Left renal cortex interstitium (tissue), 4 donors: ENCODE data around the gene TUBB4B. TPM values are rescaled to one million over a fixed set of nuclear protein-coding genes. Genes with fewer than 3 reads are reported as not detected.
"Not testable (repeated sequence)": the region's sequence is repeated elsewhere in the genome, so short reads cannot be mapped to it uniquely, and the experiment has no call there.

Source experiments
- DNase-seq, 4 donors: peaks; one replicate each; pipeline ENCODE4 v3.0.0-alpha.2; 2013; ENCODE audit warnings: low read depth in 4 of 4, low spot score in 2 of 4, missing footprints in 1 of 4
- polyA plus RNA-seq, 4 donors: library from polyadenylated mRNA; unstranded; fragments of 120-200 nt; gene quantifications; one replicate each; pipeline ENCODE4 v1.2.1, GENCODE V29; 2013; ENCODE audit not compliant: insufficient read length in 4 of 4

Gene TUBB4B
- polyA plus RNA-seq, 4 donors: 324 to 444 (median 393) TPM

- no peak for DNase-seq
Measured at GRCh38 chr9:137235424-137236237, 5.5 kb upstream of the TUBB4B start.

GRCh38 chr9:137236238-137236935 is 4.7 kb upstream of the TUBB4B start:
- peak in 1 of 4 donors; percentile 73 for DNase-seq

GRCh38 chr9:137236936-137237421 is 4.1 kb upstream of the TUBB4B start:
- no peak for DNase-seq

- no peak for DNase-seq
Measured at GRCh38 chr9:137237759-137238726, 3.0 kb upstream of the TUBB4B start.

GRCh38 chr9:137239541-137240200 is 1.4 kb upstream of the TUBB4B start:
- not testable (repeated sequence) for DNase-seq

DNA sequence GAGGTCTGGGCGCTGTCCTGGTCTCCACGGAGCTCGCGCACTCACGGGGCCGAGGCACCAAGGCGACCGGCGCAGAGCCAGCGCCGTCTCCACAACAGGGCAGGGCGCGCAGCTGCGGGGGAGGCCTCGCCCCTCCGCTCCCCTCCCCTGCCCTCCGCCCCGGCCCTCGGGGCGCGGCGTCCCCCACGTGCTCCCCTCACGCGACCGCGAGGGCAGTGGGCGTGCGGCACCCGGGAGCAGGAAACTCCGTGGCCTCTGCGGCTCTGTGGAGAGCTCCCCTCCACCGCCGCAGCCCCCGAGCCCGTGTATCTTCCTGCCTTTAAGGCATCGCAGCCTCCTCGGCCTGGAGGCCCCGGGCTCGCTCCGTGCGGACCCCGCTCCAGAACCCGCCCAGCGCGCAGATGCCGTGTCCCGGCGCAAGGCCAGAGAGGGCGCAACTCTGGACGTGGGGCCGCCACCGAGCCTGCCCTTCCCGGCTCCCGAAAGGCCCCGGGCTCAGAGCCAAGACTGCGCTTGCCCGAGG is 708 bp upstream of the TUBB4B start:
- no peak for DNase-seq

- no peak for DNase-seq
Measured at GRCh38 chr9:137241490-137242268, 592 bp downstream of the TUBB4B start.

DNA sequence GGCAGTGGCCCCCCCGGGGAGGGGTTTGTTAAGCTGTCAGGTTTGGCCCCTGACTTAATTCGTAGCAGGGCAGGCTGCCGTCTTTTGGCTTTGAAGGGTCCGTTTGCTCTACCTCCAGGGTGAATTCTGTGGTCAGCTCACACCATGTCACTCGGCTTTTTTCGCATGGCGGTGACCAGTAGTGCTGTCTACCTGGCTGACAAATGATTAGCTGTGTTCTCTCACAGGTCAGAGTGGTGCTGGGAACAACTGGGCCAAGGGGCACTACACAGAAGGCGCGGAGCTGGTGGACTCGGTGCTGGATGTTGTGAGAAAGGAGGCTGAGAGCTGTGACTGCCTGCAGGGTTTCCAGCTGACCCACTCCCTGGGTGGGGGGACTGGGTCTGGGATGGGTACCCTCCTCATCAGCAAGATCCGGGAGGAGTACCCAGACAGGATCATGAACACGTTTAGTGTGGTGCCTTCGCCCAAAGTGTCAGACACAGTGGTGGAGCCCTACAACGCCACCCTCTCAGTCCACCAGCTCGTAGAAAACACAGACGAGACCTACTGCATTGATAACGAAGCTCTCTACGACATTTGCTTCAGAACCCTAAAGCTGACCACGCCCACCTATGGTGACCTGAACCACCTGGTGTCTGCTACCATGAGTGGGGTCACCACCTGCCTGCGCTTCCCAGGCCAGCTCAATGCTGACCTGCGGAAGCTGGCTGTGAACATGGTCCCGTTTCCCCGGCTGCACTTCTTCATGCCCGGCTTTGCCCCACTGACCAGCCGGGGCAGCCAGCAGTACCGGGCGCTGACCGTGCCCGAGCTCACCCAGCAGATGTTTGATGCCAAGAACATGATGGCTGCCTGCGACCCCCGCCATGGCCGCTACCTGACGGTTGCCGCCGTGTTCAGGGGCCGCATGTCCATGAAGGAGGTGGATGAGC is 1.4 kb downstream of the TUBB4B start:
- DNase-seq: no peak

GRCh38 chr9:137243266-137243625 is 2.2 kb downstream of the TUBB4B start:
- DNase-seq: not testable (repeated sequence)

GRCh38 chr9:137243626-137244485 is 2.8 kb downstream of the TUBB4B start:
- no peak for DNase-seq

DNA sequence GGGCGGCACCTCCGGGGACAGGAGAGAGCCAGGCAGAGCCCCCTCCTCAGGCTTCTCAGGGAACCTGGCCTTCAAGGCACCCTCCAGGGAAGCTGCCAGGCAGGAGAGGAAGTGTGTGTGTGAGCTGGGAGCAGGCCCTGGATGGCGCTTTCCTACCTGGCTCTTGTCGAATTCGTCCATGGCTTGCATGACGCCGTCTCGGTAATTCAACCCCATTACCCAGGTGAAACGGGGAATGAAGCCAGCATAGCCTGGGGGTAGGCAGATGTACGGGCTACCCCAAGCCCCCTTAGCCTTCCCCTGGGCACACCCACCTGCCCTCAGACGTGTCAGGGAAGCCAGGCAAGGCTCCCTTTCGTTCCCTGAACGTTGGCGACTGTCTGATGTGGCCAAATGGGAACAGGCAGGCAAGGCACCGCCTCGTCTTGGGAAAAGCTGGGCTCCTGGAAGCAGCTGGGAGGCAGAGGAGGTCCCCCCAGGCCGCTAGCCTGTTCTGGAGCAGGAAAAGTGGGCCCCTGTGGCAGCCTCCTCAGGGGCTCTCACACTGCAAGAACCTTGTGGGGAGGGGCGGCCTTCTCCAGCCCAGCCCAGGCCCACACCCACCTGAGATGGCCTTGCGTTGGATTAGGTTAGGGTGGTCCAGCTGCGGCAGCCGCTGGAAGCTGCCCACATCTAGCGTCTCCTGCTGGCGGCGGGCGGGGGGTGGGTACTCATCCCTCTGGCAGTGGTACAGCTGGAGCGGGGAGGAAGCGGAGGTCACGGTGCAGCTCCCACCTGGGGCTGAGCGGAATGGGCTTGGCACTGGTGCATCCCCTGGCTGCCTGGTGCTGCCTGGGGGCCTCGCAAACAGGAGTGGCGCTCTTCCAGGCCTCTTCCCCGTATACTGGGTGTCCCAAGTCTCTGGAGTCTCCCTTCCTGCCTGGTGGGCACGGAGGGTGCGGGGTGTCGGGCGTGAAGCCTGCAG is 3.7 kb downstream of the TUBB4B start:
- DNase-seq: no peak

GRCh38 chr9:137245450-137246421 is 4.6 kb downstream of the TUBB4B start:
- no peak for DNase-seq

GRCh38 chr9:137247135-137247915 is 6.2 kb downstream of the TUBB4B start:
- DNase-seq: no peak

DNA sequence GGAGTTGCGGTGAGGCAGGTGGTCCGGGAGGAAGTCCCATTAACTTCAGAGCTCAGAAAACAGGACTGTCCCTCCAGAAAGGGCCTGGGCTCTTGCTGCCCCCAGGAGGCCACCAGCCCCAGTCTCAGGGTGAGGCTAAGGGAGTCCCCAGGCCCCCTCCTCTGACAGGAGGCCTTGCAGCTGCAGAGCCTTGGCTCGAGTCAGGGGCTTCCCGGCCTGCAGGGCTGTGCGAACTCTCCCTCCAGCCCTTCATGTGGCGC is 6.8 kb downstream of the TUBB4B start:
- DNase-seq: no peak
